Panc1 (cell line): ENCODE results near the gene MIER2.

ENCODE experiments used
- CTCF ChIP-seq: fragments of 450-650 bp; IDR thresholded peaks from 2 replicates; pipeline ENCODE4 v1.5.1; 2017; ENCODE audit warnings: mild to moderate bottlenecking
- POLR2AphosphoS5 ChIP-seq: IDR thresholded peaks from 2 replicates; pipeline ENCODE4 v1.6.1; 2012; ENCODE audit warnings: mild to moderate bottlenecking, low read depth, low read length, moderate library complexity
- SIN3A ChIP-seq: IDR thresholded peaks from 2 replicates; pipeline ENCODE4 v1.6.1; 2012; ENCODE audit warnings: low read depth, mild to moderate bottlenecking, low read length, moderate library complexity, borderline replicate concordance; ENCODE audit not compliant: insufficient read depth
- TCF7L2 ChIP-seq: IDR thresholded peaks from 2 replicates; pipeline ENCODE4 v1.6.1; 2011; ENCODE audit warnings: mild to moderate bottlenecking, low read depth, low read length, inconsistent platforms

DNA sequence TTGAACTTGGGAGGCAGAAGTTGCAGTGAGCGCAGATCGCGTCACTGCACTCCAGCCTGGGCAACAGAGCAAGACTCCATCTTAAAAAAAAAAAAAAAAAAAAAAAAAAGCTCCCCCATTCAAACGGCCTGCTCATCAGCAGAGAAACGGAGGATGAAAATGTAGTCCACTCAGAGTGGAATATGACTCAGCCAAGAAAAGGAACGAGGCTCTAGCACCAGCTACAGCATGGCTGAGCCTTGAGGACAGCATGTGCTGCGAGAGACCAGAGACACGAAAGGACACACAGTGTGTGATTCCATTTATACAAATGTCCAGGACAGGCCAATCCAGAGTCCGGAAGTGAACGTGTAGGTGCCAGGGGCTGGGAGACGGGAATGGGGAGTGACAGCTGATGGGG is 18.1 kb upstream of the MIER2 start:
- TF ChIP-seq CTCF (no peak), TCF7L2 (no peak), POLR2AphosphoS5 (no peak), SIN3A (no peak)
